Esophagus muscularis mucosa (tissue), 3 donors: ENCODE results near the gene VPS35.

Experiments used
- CTCF ChIP-seq, 3 experiments: fragments of 200-600 bp in 2 of 3; fragments of 450-650 bp in 1 of 3; sonication (generic) in 2 of 3; IDR thresholded peaks; one replicate each; pipeline ENCODE4 v1.5.1; 2017 to 2019; ENCODE audit warnings: antibody characterized with exemption in 3 of 3, mild to moderate bottlenecking in 2 of 3, moderate library complexity in 1 of 3
- POLR2A ChIP-seq: fragments of 450-650 bp; IDR thresholded peaks from one replicate; pipeline ENCODE4 v1.6.1; 2017; ENCODE audit warnings: antibody characterized with exemption, moderate library complexity, mild to moderate bottlenecking, low read depth

DNA sequence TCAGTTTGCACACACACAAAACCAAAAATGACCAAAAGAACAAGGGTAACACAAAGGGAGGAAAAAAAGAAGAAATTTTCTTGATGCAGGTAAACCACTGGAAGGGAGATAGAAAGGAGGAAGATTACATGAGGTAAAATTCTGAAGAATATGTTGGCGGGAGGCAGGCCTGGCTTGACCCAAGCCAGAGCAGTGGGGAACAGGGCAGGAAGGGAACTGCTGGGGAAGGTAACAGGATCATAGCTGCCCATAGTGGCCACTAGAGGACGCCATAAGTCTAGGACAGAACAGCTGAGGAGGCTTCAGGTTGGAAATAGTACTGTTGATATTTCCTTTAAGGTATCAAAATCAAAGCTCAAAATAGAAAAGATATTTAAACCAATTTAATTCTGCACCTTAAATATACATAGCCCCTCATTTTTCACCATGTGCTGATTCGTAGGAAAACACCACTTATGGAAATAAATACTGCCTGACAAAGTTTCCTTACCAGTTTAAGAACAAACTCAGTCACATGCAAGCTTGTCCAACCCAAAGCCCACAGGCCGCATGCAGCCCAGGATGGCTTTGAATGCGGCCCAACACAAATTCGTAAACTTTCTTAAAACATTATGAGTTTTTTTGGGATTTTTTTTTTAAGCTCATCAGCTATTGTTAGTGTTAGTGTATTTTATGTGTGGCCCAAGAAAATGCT lies 15.5 kb downstream of the VPS35 start:
- TF ChIP-seq CTCF (IDR thresholded peaks at IDR 0.05) (peak; percentile 58 to 77 (median 60)), POLR2A (no peak)
